Measurements from ENCODE around the gene ARNT2. TPM values are rescaled to one million over a fixed set of nuclear protein-coding genes. Genes with fewer than 3 reads are reported as not detected.

ARNT2 gene
- total and polyA plus RNA-seq, 10 of the 15 experiments (the other 5 are each of a cell fraction or from before 2014, with no cell fraction given), result 0.07 to 0.49 (median 0.09) TPM; not detected in 6

GRCh38 chr15:80584561-80584964 is 180.4 kb downstream of the ARNT2 start:
- no peaks in the 10 kb centered on the region; a peak in 2 of 4 replicates for H3K27me3 ChIP-seq (replicated peaks in 1 of 2; ENCODE audit: control insufficient read depth in 2 of 2, insufficient read depth in 2 of 2, low read length in 1 of 2)
- WGBS (ENCODE audit: insufficient coverage, insufficient replicate concordance, low lambda C conversion rate, missing lambda C conversion rate), result 38% methylated on average over 7 of the region's 7 CpGs
- H3K9me3 ChIP-seq (replicated peaks; ENCODE audit: control insufficient read depth, insufficient read depth, low read length), result no peaks in the 10 kb centered on the region
- H3K4me1 ChIP-seq (ENCODE audit: control insufficient read depth, insufficient read depth, low read length), result no peaks in the 10 kb centered on the region
- RAD21 ChIA-PET (ENCODE audit: unreplicated experiment), result no interaction called here
- in situ Hi-C loops (cut with MboI) (no loop called here), intact Hi-C loops (cut with micrococcal nuclease; ENCODE audit: unreplicated experiment) (no loop called here)
- H2AFZ ChIP-seq (ENCODE audit: control insufficient read depth, low read depth, low read length), result peak overlapping the region; percentile 4; the same call in 1 of the 2 replicates
- POLR2A ChIA-PET, result no interaction called here
- FAIRE-seq (no peak), DNase-seq (ENCODE audit: low read depth, low spot score) (no peak), ATAC-seq (peak; percentile 40)
- no peaks in the 10 kb centered on the region for H3K79me2 ChIP-seq (ENCODE audit: control insufficient read depth, insufficient read depth, low read length)
- H3K4me3 ChIP-seq, result no peak overlapping the region
- H3K27ac ChIP-seq (ENCODE audit: control insufficient read depth, insufficient read depth), result no peak overlapping the region
- no TSS peak for BruUV-seq (replicated peaks)
- CTCF ChIA-PET, result interaction anchor here (1.0 to 1.2 kb wide), 2 partner anchors 21 to 192 kb away, joined by 3 to 4 read pairs; no protein-coding TSS in a partner anchor
- no peak for TF ChIP-seq PAX8 (IDR thresholded peaks at IDR 0.05)
- TF ChIP-seq USF1 (IDR thresholded peaks at IDR 0.05; ENCODE audit: borderline replicate concordance, extremely low read length, insufficient read depth, low read depth, low read length), result no peak
- TF ChIP-seq SMAD5 (IDR thresholded peaks at IDR 0.05; ENCODE audit: low read depth), result no peak
- no peak for TF ChIP-seq SKIL (IDR thresholded peaks at IDR 0.05; ENCODE audit: low read depth, poor library complexity, severe bottlenecking)
- no peak for TF ChIP-seq MYB (IDR thresholded peaks at IDR 0.05; ENCODE audit: borderline replicate concordance, low read depth, low read length)
- TF ChIP-seq KDM1A (IDR thresholded peaks at IDR 0.05; ENCODE audit: borderline replicate concordance), result no peak
- TF ChIP-seq CHD1 (IDR thresholded peaks at IDR 0.05; ENCODE audit: low read depth, low read length), result no peak
- TF ChIP-seq POLR2AphosphoS5 (IDR thresholded peaks at IDR 0.05; ENCODE audit: low read length), result no peak
- SMC1A ChIA-PET (ENCODE audit: uncharacterized antibody, unreplicated experiment), result interaction anchor here (1.0 kb wide), 1 partner anchor 191 kb away, joined by 3 read pairs; no protein-coding TSS in a partner anchor
- no peak overlapping the region for H3K9ac ChIP-seq (ENCODE audit: control insufficient read depth, insufficient read depth, low read length)
- no peaks in the 10 kb centered on the region for H3K36me3 ChIP-seq (ENCODE audit: control insufficient read depth in 2 of 2, insufficient read depth in 2 of 2, low read length in 1 of 2)
- H4K20me1 ChIP-seq (ENCODE audit: control insufficient read depth, insufficient read depth), result no peaks in the 10 kb centered on the region
- H3K4me2 ChIP-seq (ENCODE audit: control insufficient read depth, insufficient read depth), result no peak overlapping the region

Data from GM12878 (cell line).